AG10803 (cell line): Measurements from ENCODE around the gene DARS1.
A peak's percentile ranks its signal among the peaks of the same experiment; 100 is the strongest.

Experiments
- DNase-seq: peaks from one replicate; pipeline ENCODE4 v3.0.0; 2010; ENCODE audit warnings: low read depth
- H3K4me3 ChIP-seq: 2 replicates; pipeline ENCODE4 v1.5.1; 2011; ENCODE audit warnings: mild to moderate bottlenecking, low read length, control low read depth
- TF ChIP-seq, protein P1 (sequence below): conservative IDR thresholded peaks from 2 replicates; pipeline ENCODE4 v1.5.1; 2011; ENCODE audit warnings: mild to moderate bottlenecking, low read length, control low read depth, inconsistent platforms

The DARS1 gene

DNA sequence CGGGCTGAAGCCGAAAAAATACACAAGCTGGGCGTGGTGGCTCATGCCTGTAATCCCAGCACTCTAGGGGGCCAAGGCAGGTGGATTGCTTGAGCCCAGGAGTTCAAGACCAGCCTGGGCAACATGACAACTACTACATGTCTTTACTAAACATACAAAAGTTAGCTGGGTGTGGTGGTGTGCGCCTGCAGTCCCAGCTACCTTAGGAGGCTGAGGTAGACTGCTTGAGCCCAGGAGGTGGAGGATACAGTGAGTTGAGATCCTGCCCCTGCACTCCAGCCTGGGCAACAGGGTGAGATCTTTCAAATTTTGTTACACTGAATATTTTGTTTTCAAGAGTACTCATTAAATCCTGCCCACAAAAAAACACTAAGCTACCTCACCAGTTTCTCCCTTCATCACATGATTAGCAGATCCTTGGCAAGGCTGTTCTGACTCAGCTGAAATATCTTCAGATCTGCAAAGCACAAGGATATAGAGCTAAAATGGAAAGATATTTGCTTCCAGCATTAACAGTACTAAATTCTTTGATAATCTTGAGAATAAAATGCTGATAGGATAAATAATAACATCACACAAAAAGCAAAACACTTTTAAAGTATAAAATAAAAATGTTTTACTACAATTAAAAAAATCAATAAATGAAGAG, 81.0 kb downstream of the DARS1 start:
- TF ChIP-seq, protein P1, sequence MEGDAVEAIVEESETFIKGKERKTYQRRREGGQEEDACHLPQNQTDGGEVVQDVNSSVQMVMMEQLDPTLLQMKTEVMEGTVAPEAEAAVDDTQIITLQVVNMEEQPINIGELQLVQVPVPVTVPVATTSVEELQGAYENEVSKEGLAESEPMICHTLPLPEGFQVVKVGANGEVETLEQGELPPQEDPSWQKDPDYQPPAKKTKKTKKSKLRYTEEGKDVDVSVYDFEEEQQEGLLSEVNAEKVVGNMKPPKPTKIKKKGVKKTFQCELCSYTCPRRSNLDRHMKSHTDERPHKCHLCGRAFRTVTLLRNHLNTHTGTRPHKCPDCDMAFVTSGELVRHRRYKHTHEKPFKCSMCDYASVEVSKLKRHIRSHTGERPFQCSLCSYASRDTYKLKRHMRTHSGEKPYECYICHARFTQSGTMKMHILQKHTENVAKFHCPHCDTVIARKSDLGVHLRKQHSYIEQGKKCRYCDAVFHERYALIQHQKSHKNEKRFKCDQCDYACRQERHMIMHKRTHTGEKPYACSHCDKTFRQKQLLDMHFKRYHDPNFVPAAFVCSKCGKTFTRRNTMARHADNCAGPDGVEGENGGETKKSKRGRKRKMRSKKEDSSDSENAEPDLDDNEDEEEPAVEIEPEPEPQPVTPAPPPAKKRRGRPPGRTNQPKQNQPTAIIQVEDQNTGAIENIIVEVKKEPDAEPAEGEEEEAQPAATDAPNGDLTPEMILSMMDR, result no peak
- DNase-seq, result peak; percentile 54
- H3K4me3 ChIP-seq, result no peak overlapping the region

DNA sequence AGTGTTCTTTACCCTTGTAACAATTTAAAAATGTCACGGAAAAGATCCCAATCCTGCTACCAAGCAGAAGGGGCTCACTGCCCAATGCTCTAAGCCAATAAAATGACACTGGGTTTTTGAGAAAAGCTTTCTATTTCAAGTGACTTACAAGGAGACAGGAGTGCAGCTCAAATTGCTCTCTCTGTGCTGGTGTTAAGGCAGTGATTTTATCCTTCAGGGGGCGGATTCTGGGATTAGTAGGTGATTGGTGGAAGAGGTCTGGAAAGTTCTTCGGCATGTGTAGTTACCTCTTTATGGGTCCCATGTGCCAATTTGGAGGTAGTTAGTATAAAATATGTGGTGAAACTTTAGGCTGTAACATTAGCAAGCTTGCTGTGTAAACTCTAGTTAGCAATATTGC, 81.8 kb downstream of the DARS1 start:
- no peak overlapping the region for H3K4me3 ChIP-seq
- DNase-seq, result no peak

DNA sequence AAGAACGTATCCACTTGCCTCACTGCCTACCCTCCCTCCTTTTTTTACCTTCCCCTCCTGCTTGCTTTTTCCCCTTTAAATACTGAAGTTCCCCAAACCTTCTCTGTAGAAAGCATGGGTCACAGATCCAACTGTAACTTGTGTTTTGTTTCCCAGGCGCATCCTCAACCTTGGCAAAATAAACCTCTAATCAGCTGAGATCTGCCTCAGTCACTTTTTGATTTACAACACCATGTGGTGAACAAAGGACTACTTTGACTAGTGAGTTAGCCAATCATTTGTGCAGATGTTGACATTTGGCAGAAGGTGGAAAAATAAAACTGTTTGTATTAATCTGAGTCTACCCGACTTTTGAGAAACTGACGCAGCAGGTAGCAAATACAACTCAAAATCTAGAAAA, 85.9 kb downstream of the DARS1 start:
- peak; percentile 28 for DNase-seq
- H3K4me3 ChIP-seq, result no peak overlapping the region
- TF ChIP-seq, protein P1, result no peak

More for the DNA sequence above, 81.8 kb downstream of the DARS1 start:
- TF ChIP-seq, protein P1, result no peak

GRCh38 chr2:135898234-135898786, 87.1 kb downstream of the DARS1 start:
- DNase-seq, result no peak
- TF ChIP-seq, protein P1, result no peak

DNA sequence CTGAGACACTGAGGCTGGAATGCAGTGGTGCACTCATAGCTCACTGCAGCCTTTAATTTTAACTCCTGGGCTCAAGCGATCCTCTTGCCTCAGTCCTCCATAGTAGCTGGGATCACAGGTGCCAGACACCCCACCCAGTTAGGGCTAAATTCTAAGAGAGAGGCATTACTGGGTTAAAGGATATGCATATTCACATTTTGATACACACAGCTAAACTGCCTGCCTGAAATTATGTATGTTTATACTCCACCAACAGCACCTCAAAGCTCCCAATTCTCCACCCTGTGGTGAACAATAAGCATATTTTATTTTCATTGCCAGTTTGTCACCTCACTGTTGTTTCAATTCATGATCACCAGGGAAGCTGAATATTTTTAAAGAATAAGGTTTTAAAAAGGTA, 90.5 kb downstream of the DARS1 start:
- DNase-seq, result no peak
- TF ChIP-seq, protein P1, result no peak
- H3K4me3 ChIP-seq, result no peak overlapping the region

More at GRCh38 chr2:135898234-135898786, 87.1 kb downstream of the DARS1 start:
- H3K4me3 ChIP-seq, result no peak overlapping the region

DNA sequence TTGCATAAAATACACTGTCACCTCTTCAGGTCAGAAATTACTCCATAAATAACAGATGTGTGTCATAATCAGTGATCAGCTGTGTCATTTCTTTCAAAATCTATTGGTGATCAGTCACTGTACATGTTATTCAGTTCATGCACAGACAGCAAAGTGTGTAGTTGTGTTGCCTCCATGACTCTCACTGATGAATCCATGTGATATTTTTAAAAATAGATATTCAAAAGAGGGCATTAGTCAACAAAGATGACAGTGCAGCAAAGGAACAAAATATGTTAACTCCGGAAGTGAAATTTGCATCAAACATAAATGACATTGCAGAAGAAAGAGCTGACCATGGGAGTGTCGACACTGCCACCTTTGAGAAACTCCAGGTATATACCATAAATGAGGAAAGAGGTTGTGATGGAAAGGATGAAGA, 92.0 kb downstream of the DARS1 start:
- TF ChIP-seq, protein P1, result no peak
- H3K4me3 ChIP-seq, result no peak overlapping the region
- DNase-seq, result no peak

DNA sequence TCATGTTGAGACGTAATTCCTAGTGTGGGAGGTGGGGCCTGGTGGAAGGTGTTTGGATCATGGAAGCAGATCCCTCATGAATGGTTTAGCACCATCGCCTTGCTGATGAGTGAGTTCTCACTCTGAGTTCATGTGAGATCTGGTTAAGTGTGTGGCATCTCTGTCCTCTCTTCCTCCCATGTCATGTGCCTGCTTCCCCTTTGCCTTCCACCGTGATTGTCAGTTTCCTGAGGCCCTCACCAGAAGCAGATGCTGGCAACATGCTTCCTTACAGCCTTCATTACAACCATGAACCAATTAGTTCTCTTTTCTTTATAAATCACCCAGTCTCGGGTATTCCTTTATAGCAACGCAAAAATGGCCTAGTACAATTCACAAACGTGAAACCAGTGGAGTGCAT, 94.6 kb downstream of the DARS1 start:
- H3K4me3 ChIP-seq, result no peak overlapping the region
- TF ChIP-seq, protein P1, result no peak
- DNase-seq, result no peak
